Keratinocyte (primary cell): ENCODE data around the gene VEGFB.

ENCODE experiments used
- EZH2 ChIP-seq: IDR thresholded peaks from one replicate; pipeline ENCODE4 v1.6.1; 2012; ENCODE audit warnings: inconsistent platforms, mild to moderate bottlenecking, low read length, moderate library complexity
- TF ChIP-seq, protein P1 (sequence below), 3 experiments: IDR thresholded peaks in 1 of 3; conservative IDR thresholded peaks in 1 of 3; optimal IDR thresholded peaks in 1 of 3; 2 replicates in 2 of 3; 3 replicates in 1 of 3; pipeline versions ENCODE3 to v1.5.1; 2011; ENCODE audit warnings: low read length in 3 of 3, mild to moderate bottlenecking in 3 of 3, moderate library complexity in 2 of 3, control low read depth in 1 of 3, inconsistent platforms in 1 of 3; ENCODE audit not compliant: insufficient read depth in 2 of 3; ENCODE audit errors: extremely low read depth in 1 of 3

DNA sequence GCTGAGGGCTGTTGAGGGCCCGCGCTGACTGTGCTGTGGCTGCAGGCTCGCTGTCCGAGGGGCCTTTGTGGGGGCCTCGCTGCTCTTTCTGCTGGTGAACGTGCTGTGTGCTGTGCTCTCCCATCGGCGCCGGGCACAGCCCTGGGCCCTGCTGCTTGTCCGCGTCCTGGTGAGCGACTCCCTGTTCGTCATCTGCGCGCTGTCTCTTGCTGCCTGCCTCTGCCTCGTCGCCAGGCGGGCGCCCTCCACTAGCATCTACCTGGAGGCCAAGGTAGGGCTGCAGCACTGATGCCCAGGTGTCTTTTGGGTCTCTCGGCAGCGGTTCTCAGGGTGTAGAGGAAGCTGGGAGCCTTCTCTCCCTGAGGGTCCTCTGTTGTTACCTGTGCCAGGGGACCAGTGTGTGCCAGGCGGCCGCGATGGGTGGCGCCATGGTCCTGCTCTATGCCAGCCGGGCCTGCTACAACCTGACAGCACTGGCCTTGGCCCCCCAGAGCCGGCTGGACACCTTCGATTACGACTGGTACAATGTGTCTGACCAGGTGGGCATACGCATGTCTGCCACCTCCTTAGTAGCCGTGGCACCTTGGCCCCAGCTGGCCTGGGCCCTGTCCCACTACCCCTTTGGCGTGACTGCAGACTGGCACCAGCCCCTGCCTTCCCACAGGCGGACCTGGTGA, 53.4 kb downstream of the VEGFB start:
- TF ChIP-seq, protein P1, sequence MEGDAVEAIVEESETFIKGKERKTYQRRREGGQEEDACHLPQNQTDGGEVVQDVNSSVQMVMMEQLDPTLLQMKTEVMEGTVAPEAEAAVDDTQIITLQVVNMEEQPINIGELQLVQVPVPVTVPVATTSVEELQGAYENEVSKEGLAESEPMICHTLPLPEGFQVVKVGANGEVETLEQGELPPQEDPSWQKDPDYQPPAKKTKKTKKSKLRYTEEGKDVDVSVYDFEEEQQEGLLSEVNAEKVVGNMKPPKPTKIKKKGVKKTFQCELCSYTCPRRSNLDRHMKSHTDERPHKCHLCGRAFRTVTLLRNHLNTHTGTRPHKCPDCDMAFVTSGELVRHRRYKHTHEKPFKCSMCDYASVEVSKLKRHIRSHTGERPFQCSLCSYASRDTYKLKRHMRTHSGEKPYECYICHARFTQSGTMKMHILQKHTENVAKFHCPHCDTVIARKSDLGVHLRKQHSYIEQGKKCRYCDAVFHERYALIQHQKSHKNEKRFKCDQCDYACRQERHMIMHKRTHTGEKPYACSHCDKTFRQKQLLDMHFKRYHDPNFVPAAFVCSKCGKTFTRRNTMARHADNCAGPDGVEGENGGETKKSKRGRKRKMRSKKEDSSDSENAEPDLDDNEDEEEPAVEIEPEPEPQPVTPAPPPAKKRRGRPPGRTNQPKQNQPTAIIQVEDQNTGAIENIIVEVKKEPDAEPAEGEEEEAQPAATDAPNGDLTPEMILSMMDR (optimal IDR thresholded peaks at IDR 0.05 in 1 of 3, IDR thresholded peaks at IDR 0.05 in 1 of 3, conservative IDR thresholded peaks at IDR 0.05 in 1 of 3; ENCODE audit: extremely low read depth in 1 of 3, insufficient read depth in 2 of 3, low read length in 3 of 3) = no peak
- no peak for TF ChIP-seq EZH2
